HFFc6 (cell line): ENCODE results near the gene HNRNPA3. TPM values are rescaled to one million over a fixed set of nuclear protein-coding genes. Genes with fewer than 3 reads are reported as not detected.
"Not testable (repeated sequence)": the region's sequence is repeated elsewhere in the genome, so short reads cannot be mapped to it uniquely, and the experiment has no call there.

ENCODE experiments used
- DNase-seq: peaks from one replicate; pipeline ENCODE4 v3.0.0-alpha.2; 2018
- H3K27ac Mint-ChIP-seq: 2 replicates; pipeline ENCODE4 v1.8.0; 2020; ENCODE audit warnings: mild to moderate bottlenecking, mixed read lengths
- H3K27me3 Mint-ChIP-seq: 2 replicates; pipeline ENCODE4 v1.8.0; 2021; ENCODE audit warnings: mild to moderate bottlenecking, moderate library complexity, mixed read lengths; ENCODE audit not compliant: insufficient read depth
- H3K36me3 Mint-ChIP-seq: 2 replicates; pipeline ENCODE4 v1.8.0; 2021; ENCODE audit warnings: low read depth, mixed read lengths
- H3K4me1 Mint-ChIP-seq: 2 replicates; pipeline ENCODE4 v1.8.0; 2020; ENCODE audit warnings: low read depth, mixed read lengths
- H3K4me3 Mint-ChIP-seq: 2 replicates; pipeline ENCODE4 v1.8.0; 2020; ENCODE audit warnings: mild to moderate bottlenecking, moderate library complexity, mixed read lengths
- H3K9me3 Mint-ChIP-seq: 2 replicates; pipeline ENCODE4 v1.8.0; 2020; ENCODE audit warnings: mild to moderate bottlenecking, mixed read lengths
- CTCF ChIP-seq: fragments of 200-600 bp; sonication (generic); IDR thresholded peaks from 2 replicates; pipeline ENCODE4 v1.5.0; 2021; ENCODE audit warnings: antibody characterized with exemption, mild to moderate bottlenecking
- total RNA-seq, 6 experiments: library from RNA; stranded (reverse); fragmentation: NEBNext Ultra II Directional; extraction: Animal tissue kit (Norgen Biotek cat#: 25700); gene quantifications; 2 replicates in 1 of 6; 3 replicates in 5 of 6; pipeline ENCODE4 v1.2.3, GENCODE V29; 2021

The HNRNPA3 gene
- total RNA-seq, 6 experiments from 2014 or later: 165 to 253 (median 205) TPM

DNA sequence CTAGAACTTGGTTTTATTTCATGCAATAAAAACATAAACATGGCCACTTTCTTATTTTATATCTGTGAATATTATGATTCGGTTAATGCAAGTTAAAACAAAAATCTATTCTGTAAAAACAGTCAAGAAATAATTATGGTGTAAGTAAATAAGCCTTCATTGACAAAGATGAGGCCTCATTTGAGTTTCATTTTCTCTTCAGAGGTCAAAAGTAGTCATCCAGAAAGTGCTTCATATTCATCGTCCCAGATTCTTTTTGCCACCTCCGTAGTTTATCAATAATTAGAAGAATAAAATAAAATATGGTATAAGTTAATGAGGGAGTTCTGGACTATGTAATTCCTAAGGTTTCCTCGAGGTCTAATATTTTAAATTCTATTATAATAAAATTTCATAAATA, 19.4 kb upstream of the HNRNPA3 start:
- Mint-ChIP-seq H3K4me3 (no peak overlapping the region), H3K4me1 (no peaks in the 10 kb centered on the region), H3K27ac (no peak overlapping the region), H3K9me3 (no peaks in the 10 kb centered on the region), H3K36me3 (no peaks in the 10 kb centered on the region), H3K27me3 (no peaks in the 10 kb centered on the region)
- DNase-seq: no peak
- TF ChIP-seq CTCF: no peak

DNA sequence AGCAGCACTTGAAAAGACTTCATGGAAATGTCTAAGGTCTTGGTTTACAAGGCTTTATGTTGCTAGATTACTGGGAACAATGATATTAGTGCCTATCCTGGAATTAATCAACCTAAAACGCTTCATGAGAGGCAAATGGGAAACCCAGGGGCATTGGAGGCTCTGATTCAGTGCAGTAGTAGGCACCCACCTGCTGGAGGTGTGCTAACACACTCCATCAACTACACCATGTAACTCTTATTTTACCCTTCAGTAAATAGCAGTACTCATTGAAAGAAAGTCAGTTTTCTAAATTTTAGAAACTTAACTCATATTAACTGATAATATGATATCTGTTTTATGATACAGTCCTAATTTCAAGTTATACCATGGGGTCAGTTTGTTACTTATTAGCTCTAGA, 17.4 kb upstream of the HNRNPA3 start:
- no peak overlapping the region for H3K4me3 Mint-ChIP-seq
- H3K4me1 Mint-ChIP-seq: no peaks in the 10 kb centered on the region
- H3K27ac Mint-ChIP-seq: no peak overlapping the region
- DNase-seq: no peak
- no peak for TF ChIP-seq CTCF
- no peaks in the 10 kb centered on the region for H3K36me3 Mint-ChIP-seq
- no peaks in the 10 kb centered on the region for H3K27me3 Mint-ChIP-seq
- H3K9me3 Mint-ChIP-seq: no peaks in the 10 kb centered on the region

DNA sequence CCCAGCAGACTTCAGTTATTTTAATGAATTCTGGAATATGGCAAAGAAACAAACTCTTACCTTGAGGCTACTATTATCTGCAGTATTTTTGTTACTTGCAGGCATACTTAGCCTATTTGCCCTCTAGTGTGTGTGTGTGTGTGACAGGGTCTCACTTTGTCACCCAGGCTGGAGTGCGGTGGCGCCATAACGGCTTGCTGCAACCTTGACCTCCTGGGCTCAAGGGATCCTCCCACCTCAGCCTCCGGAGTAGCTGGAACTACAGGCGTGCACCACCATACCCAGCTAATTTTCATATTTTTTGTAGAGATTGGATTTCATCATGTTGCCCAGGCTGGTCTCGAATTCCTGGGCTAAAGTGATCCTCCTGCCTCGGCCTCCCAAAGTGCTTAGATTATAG, 12.2 kb upstream of the HNRNPA3 start:
- H3K36me3 Mint-ChIP-seq, H3K4me3 Mint-ChIP-seq, H3K9me3 Mint-ChIP-seq, H3K27ac Mint-ChIP-seq, DNase-seq, H3K4me1 Mint-ChIP-seq, H3K27me3 Mint-ChIP-seq: not testable (repeated sequence)

DNA sequence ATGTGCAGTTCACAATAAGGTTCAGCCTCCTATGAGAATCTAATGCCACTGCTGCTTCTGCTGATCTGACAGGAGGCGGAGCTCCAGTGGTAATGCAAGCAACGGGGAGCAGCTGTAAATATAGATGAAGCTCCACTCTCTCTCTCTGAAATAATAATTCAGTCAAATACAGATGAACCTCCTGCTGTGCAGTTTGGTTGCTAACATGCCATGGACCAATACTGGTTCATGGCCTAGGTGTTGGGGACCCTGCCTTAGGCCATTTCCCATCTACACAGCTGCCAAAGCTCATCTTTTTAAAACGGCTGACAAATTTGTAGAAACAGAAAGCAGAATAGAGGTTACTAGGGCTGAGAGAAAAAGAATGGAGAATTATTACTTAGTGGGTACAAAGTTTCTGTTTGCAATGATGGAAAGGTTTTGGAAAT, 10.7 kb upstream of the HNRNPA3 start:
- no peak for DNase-seq
- Mint-ChIP-seq H3K27me3 (no peaks in the 10 kb centered on the region; the same call in 1 of the 2 replicates), H3K4me3 (no peak overlapping the region), H3K4me1 (no peaks in the 10 kb centered on the region), H3K36me3 (no peaks in the 10 kb centered on the region), H3K27ac (no peak overlapping the region), H3K9me3 (no peaks in the 10 kb centered on the region)
- TF ChIP-seq CTCF: no peak

DNA sequence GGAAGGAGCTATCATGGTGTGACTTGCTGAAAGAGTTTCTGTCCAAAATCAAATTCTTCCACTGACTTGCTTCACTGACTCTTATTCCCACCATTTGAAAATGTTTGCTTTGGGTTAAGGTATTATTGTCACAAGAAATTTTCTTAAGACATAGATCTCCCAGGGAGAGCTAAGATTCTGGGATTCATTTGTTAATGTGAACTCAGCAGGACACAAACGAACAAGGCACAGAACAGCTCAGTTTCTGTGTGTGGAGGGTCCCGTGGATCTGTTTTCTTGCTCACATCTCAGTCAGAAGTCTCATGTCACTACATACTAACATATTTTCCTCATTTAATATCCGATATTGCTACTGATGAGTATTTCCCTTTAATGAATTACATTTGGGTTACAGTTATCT, 8.2 kb upstream of the HNRNPA3 start:
- Mint-ChIP-seq H3K27me3 (no peaks in the 10 kb centered on the region; the same call in 1 of the 2 replicates), H3K36me3 (no peaks in the 10 kb centered on the region), H3K4me3 (no peak overlapping the region), H3K27ac (no peak overlapping the region), H3K4me1 (no peaks in the 10 kb centered on the region), H3K9me3 (no peaks in the 10 kb centered on the region)
- TF ChIP-seq CTCF: no peak
- no peak for DNase-seq

DNA sequence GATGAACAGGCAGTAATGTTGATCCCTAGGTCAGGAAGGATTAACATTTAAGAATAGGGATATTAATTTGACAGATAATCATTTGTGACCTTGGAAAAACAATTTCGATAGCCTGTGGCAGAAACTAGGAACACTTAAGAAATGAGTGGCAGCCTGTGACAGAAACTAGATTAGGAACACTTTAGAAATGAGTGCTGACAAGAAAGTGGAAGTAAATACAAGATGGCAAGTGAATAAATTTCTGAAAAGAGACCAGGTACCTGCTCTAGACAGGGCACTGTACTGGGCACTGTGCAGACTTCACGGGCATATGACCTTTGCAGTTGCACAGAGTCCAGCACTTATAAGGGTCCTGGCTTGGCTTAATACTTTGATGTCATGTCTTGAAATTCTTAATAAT, 5.5 kb upstream of the HNRNPA3 start:
- Mint-ChIP-seq H3K9me3 (no peaks in the 10 kb centered on the region), H3K4me3 (no peak overlapping the region), H3K27ac (no peak overlapping the region), H3K36me3 (no peaks in the 10 kb centered on the region), H3K4me1 (peaks cover 14% of the 10 kb centered on the region), H3K27me3 (no peaks in the 10 kb centered on the region; the same call in 1 of the 2 replicates)
- no peak for DNase-seq
- TF ChIP-seq CTCF: no peak
